Right cardiac atrium (tissue), 5 donors: Measurements from ENCODE around the gene MTA1. TPM values are rescaled to one million over a fixed set of nuclear protein-coding genes. Genes with fewer than 3 reads are reported as not detected.
A peak's percentile ranks its signal among the peaks of the same experiment; 100 is the strongest.

ENCODE experiments used
- ATAC-seq, 2 donors: fragments of 200-7000 bp; cut with Tn5 transposase; one replicate each; pipeline versions ENCODE4 v1.8.0 to v1.9.1; 2020; ENCODE audit warnings: moderate library complexity in 2 of 2, mild to moderate bottlenecking in 1 of 2
- DNase-seq, 3 donors: peaks; one replicate each; pipeline ENCODE4 v3.0.0-alpha.2; 2020
- H3K27ac ChIP-seq: one replicate; pipeline ENCODE4 v1.5.1; 2013; ENCODE audit warnings: mild to moderate bottlenecking, low read length, control low read depth, moderate library complexity
- H3K27me3 ChIP-seq: one replicate; pipeline ENCODE4 v1.6.1; 2013; ENCODE audit not compliant: control insufficient read depth, insufficient read depth
- H3K4me1 ChIP-seq: one replicate; pipeline ENCODE4 v1.6.1; 2013; ENCODE audit warnings: low read length; ENCODE audit not compliant: control insufficient read depth, insufficient read depth
- H3K4me3 ChIP-seq: one replicate; pipeline ENCODE4 v1.5.1; 2013; ENCODE audit warnings: low read length, control low read depth
- H3K9me3 ChIP-seq: one replicate; pipeline ENCODE4 v1.6.1; 2013; ENCODE audit warnings: low read length; ENCODE audit not compliant: control insufficient read depth
- WGBS: extraction: QIAGEN DNeasy Blood & Tissue Kit; methylation state at CpG from one replicate; pipeline ENCODE4 v1.1.7; 2013; 5-methylcytosine and 5-hydroxymethylcytosine counted together
- intact Hi-C, 4 donors: fragments of 100-400 bp; cut with DNase I; formaldehyde crosslinking; loops; one replicate each; pipeline versions ENCODE4 v1.11.0 to v1.14.0; 2022 to 2023
- long read RNA-seq, 4 donors: library from polyadenylated mRNA; unstranded; transcript quantifications; one replicate each; pipeline ENCODE4 v2.0.0, GENCODE V29; 2020 to 2021
- polyA plus RNA-seq: library from polyadenylated mRNA; stranded (reverse); fragments of 200-250 nt; gene quantifications from one replicate; pipeline ENCODE4 v1.2.3, GENCODE V29; 2013
- total RNA-seq, 4 donors: library from RNA; stranded (reverse); fragmentation: NEBNext Ultra II Directional; extraction: Animal tissue kit (Norgen Biotek cat#: 25700); gene quantifications; one replicate each; pipeline ENCODE4 v1.2.1, GENCODE V29; 2021
- donor health status: healthy with polysubstance abuse.
- donor health status: DM: no; HTN: yes; CAD: no.
- donor health status: DM: no; HTN: no; CAD: no.
- donor health status: DM: no; HTN: yes; CAD: no; lungs with severe emphysema.
- donor health status: DM: yes; HTN: yes; CAD: no.

Gene MTA1
- total RNA-seq (100 to 1,000 TPM; 121 to 179 (median 157) TPM), polyA plus RNA-seq (131 TPM)
- long read RNA-seq, donor 1, transcript MTA1-211 (3 exons, 842 nt) = minor isoform, 28 of 183 reads
- long read RNA-seq, donor 1, transcript MTA1-201 (21 exons, 2,876 nt) = minor isoform, 15 of 183 reads
- long read RNA-seq, donor 1, transcript MTA1-212 (2 exons, 700 nt) = major isoform, 49 of 183 reads
- long read RNA-seq, donor 1, transcript MTA1-215 (4 exons, 509 nt) = minor isoform, 17 of 183 reads
- long read RNA-seq, donor 1, partial matches to known transcripts = 24 of 183 reads
- long read RNA-seq, donor 1, other reads (novel, unspliced or antisense) = 43 of 183 reads
- long read RNA-seq, donor 2, transcript MTA1-215 (4 exons, 509 nt) = major isoform, 15 of 67 reads
- long read RNA-seq, donor 2, transcript MTA1-202 (20 exons, 2,709 nt) = minor isoform, 8 of 67 reads
- long read RNA-seq, donor 2, transcript MTA1-211 (3 exons, 842 nt) = minor isoform, 5 of 67 reads
- long read RNA-seq, donor 2, transcript MTA1-201 (21 exons, 2,876 nt) = minor isoform, 8 of 67 reads
- long read RNA-seq, donor 2, partial matches to known transcripts = 8 of 67 reads
- long read RNA-seq, donor 2, other reads (novel, unspliced or antisense) = 17 of 67 reads
- long read RNA-seq, donor 3, transcript MTA1-212 (2 exons, 700 nt) = major isoform, 12 of 42 reads
- long read RNA-seq, donor 3, partial matches to known transcripts = 5 of 42 reads
- long read RNA-seq, donor 3, other reads (novel, unspliced or antisense) = 19 of 42 reads
- long read RNA-seq, donor 4, transcript MTA1-201 (21 exons, 2,876 nt) = minor isoform, 5 of 47 reads
- long read RNA-seq, donor 4, transcript MTA1-212 (2 exons, 700 nt) = minor isoform, 5 of 47 reads
- long read RNA-seq, donor 4, transcript MTA1-211 (3 exons, 842 nt) = minor isoform, 7 of 47 reads
- long read RNA-seq, donor 4, transcript MTA1-215 (4 exons, 509 nt) = major isoform, 12 of 47 reads
- long read RNA-seq, donor 4, partial matches to known transcripts = 6 of 47 reads
- long read RNA-seq, donor 4, other reads (novel, unspliced or antisense) = 8 of 47 reads

- 4% methylated on average over 91 of the region's 96 CpGs for WGBS
- H3K4me3 ChIP-seq = peak within 1 kb of the TSS; percentile 94
- H3K9me3 ChIP-seq = no peaks in the 10 kb centered on the region
- DNase-seq (peak in 2 of 3 donors; percentile 78 to 81), ATAC-seq (peak; percentile 42 to 58)
- H3K27me3 ChIP-seq = no peaks in the 10 kb centered on the region
- intact Hi-C loops = loop anchor here in 1 of 4 donors (5.0 kb wide), 1 partner anchor 68 kb away; the partner anchor contains the start of gene CRIP1
- peak within 1 kb of the TSS; percentile 59 for H3K27ac ChIP-seq
- peaks cover 8% of the 10 kb centered on the region for H3K4me1 ChIP-seq
Measured at GRCh38 chr14:105419195-105420091, at the start of gene MTA1. MTA1 (plus strand) TSS chr14:105419827; CDS start chr14:105420036, 209 bp downstream.

- H3K4me3 ChIP-seq = no peak overlapping the region
- no peak overlapping the region for H3K27ac ChIP-seq
- no peak for DNase-seq
- WGBS = 88% methylated on average over 11 of the region's 11 CpGs
- intact Hi-C loops = loop anchor here (5.0 to 10.0 kb wide), 5 partner anchors 73 to 150 kb away; partner anchors contain the start of genes CRIP1 (in 2 of the 4), TEDC1 (in 1 of the 4) and TMEM121 (in 1 of the 4)
- no peaks in the 10 kb centered on the region for H3K27me3 ChIP-seq
- H3K9me3 ChIP-seq = no peaks in the 10 kb centered on the region
- no peak for ATAC-seq
- H3K4me1 ChIP-seq = no peaks in the 10 kb centered on the region
Measured at GRCh38 chr14:105374389-105374788, 45.2 kb upstream of the MTA1 start.

GRCh38 chr14:105375635-105376057 lies 44.0 kb upstream of the MTA1 start:
- Histone ChIP-seq H3K9me3 (no peaks in the 10 kb centered on the region), H3K4me1 (no peaks in the 10 kb centered on the region), H3K27me3 (no peaks in the 10 kb centered on the region), H3K27ac (no peak overlapping the region), H3K4me3 (no peak overlapping the region)
- DNase-seq (peak in 1 of 3 donors; percentile 19), ATAC-seq (no peak)
- WGBS = 62% methylated on average over 4 of the region's 4 CpGs
- intact Hi-C loops = loop anchor here in 3 of 4 donors (5.0 to 10.0 kb wide), 3 partner anchors 109 to 157 kb away; partner anchors contain the start of genes CRIP1 (in 1 of the 3) and TMEM121 (in 1 of the 3)

DNA sequence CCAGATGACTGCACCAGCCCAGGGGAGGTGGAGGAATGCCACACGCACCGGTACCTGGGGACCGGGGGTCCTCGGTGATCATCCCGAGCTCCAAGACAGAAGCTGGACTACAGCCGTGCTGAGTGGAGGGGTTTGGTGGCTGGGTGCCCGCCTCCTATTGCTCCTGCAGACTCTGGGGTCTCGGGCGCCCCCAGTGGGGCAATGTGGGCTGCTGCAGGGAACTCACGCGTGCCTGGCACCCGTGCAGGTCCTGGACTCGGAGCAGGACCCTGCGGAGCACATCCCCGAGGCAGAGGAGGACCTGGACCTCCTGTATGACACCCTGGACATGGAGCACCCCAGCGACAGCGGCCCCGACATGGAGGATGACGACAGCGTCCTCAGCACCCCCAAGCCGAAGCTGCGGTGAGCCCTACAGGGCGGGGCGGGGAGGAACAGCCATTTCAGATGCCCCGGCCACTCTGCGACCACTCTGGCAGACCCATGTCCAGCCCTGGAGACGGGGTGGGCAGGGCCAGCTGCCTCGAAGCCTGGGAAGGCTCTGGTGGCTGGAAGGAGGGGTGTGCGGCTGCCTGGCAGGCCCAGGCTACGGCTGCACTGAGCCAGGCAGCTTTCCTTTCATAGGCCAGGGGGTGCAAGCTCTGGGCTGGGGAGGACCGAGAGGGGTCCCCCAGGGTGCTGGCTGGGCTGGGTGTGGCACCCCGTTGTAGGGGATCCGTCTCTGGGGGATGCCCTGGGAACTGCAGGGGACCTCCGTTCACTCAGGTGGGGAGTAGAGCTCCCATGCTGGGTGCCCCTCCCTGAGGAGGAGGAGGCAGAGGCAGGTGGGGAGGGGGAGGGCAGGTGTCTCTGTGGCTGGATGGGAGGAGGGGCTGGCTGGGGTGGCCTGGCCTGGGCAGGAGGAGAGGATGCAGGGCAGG lies 42.8 kb upstream of the MTA1 start:
- Histone ChIP-seq H3K27me3 (no peaks in the 10 kb centered on the region), H3K4me3 (no peak overlapping the region), H3K27ac (no peak overlapping the region), H3K9me3 (no peaks in the 10 kb centered on the region), H3K4me1 (no peaks in the 10 kb centered on the region)
- intact Hi-C loops = loop anchor here in 3 of 4 donors (5.0 to 10.0 kb wide), 3 partner anchors 108 to 156 kb away; partner anchors contain the start of genes CRIP1 (in 1 of the 3) and TMEM121 (in 1 of the 3)
- WGBS = 82% methylated on average over 34 of the region's 34 CpGs
- ATAC-seq = peak in 1 of 2 donors; percentile 12
- peak in 2 of 3 donors; percentile 47 to 51 for DNase-seq

GRCh38 chr14:105377555-105378182 lies 42.0 kb upstream of the MTA1 start:
- Histone ChIP-seq H3K4me1 (no peaks in the 10 kb centered on the region), H3K27me3 (no peaks in the 10 kb centered on the region), H3K9me3 (no peaks in the 10 kb centered on the region), H3K4me3 (no peak overlapping the region), H3K27ac (no peak overlapping the region)
- intact Hi-C loops = loop anchor here in 3 of 4 donors (5.0 to 10.0 kb wide), 3 partner anchors 107 to 155 kb away; partner anchors contain the start of genes CRIP1 (in 1 of the 3) and TMEM121 (in 1 of the 3)
- WGBS = 89% methylated on average over 23 of the region's 23 CpGs
- no peak for ATAC-seq
- peak in 1 of 3 donors; percentile 44 for DNase-seq

- H3K27ac ChIP-seq = no peak overlapping the region
- H3K4me3 ChIP-seq = no peak overlapping the region
- H3K4me1 ChIP-seq = no peaks in the 10 kb centered on the region
- peak in 2 of 3 donors; percentile 9 to 23 for DNase-seq
- ATAC-seq = no peak
- H3K9me3 ChIP-seq = no peaks in the 10 kb centered on the region
- intact Hi-C loops = loop anchor here in 3 of 4 donors (5.0 to 10.0 kb wide), 3 partner anchors 107 to 154 kb away; partner anchors contain the start of genes CRIP1 (in 1 of the 3) and TMEM121 (in 1 of the 3)
- WGBS = 76% methylated on average over 11 of the region's 11 CpGs
- no peaks in the 10 kb centered on the region for H3K27me3 ChIP-seq
Measured at GRCh38 chr14:105378199-105378598, 41.4 kb upstream of the MTA1 start.

DNA sequence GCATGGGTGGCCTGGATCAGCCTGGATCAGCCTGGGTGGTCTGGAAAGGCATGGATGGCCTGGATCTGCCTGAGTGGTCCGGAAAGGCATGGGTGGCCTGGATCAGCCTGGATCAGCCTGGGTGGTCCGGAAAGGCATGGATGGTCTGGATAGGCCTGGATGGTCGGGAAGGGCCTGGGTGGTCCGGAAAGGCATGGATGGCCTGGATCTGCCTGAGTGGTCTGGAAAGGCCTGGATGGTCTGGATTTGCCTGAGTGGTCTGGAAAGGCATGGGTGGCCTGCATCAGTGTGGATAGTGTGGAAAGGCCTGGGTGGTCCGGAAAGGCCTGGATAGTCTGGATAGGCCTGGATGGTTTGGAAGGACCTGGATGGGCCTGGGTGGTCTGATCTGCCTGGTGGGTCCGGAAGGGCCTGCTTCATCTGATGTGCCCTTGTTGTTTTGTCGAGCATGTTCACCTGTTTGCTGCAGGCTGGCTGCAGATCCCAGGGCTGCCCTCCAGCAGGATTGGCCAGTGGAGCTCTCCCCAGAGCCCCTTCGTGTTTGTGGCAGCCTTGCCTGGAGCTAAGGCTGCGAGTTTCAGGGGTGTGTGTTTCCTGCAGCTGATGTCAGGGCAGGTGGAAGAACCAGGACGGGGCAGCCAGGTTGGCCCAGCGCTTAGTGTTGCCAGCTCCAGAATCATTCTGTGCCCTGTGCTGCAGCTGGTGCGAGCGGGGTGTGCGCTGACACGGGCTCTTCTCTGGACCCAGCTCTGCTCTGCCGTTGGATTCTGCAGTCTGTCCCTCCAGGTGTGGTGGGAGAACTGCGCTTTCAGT lies 40.5 kb upstream of the MTA1 start:
- no peaks in the 10 kb centered on the region for H3K27me3 ChIP-seq
- intact Hi-C loops = loop anchor here in 3 of 4 donors (5.0 to 10.0 kb wide), 3 partner anchors 106 to 153 kb away; partner anchors contain the start of genes CRIP1 (in 1 of the 3) and TMEM121 (in 1 of the 3)
- H3K9me3 ChIP-seq = no peaks in the 10 kb centered on the region
- H3K4me3 ChIP-seq = no peak overlapping the region
- no peak for ATAC-seq
- no peak overlapping the region for H3K27ac ChIP-seq
- WGBS = 95% methylated on average over 17 of the region's 17 CpGs
- peak in 2 of 3 donors; percentile 17 to 19 for DNase-seq
- H3K4me1 ChIP-seq = no peaks in the 10 kb centered on the region

GRCh38 chr14:105379946-105380345 lies 39.7 kb upstream of the MTA1 start:
- WGBS = 93% methylated on average over 14 of the region's 14 CpGs
- Histone ChIP-seq H3K9me3 (no peaks in the 10 kb centered on the region), H3K27ac (no peak overlapping the region), H3K27me3 (no peaks in the 10 kb centered on the region), H3K4me1 (no peaks in the 10 kb centered on the region), H3K4me3 (no peak overlapping the region)
- intact Hi-C loops = loop anchor here in 3 of 4 donors (5.0 to 10.0 kb wide), 3 partner anchors 105 to 152 kb away; partner anchors contain the start of genes CRIP1 (in 1 of the 3) and TMEM121 (in 1 of the 3)
- DNase-seq (peak in 2 of 3 donors; percentile 28 to 56), ATAC-seq (no peak)
